Measurements from ENCODE around the gene VPS18. TPM values are rescaled to one million over a fixed set of nuclear protein-coding genes. Genes with fewer than 3 reads are reported as not detected.
A peak's percentile ranks its signal among the peaks of the same experiment; 100 is the strongest.

VPS18 gene
- total and polyA plus RNA-seq, 4 donors = 16.1 to 31.5 (median 21.1) TPM

DNA sequence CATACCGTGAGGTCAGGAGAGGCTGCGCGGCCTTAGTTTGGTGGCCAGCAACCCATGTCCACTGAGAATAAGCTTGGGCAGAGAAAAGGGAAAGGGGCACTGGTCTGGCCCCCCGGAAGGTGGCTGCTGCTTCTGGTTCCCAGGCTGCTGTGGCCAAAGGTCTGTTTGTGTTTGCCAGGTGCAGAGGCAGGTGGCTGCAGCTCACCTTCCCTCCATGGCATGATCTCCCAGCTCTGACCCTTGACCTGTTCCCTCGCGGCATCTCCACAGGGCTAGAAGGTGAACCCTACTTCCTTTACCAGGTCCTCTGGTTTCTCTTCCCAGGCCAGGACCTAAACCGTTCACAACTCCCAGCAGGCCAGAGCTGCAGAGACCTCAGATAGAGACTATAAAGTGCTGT is 13.8 kb downstream of the VPS18 start:
- DNase-seq (no peak), ATAC-seq (ENCODE audit: insufficient read depth, low FRiP score) (no peak)
- Histone ChIP-seq H3K4me3 (no peak overlapping the region), H3K36me3 (ENCODE audit: control insufficient read depth in 4 of 4, insufficient read depth in 4 of 4, low read length in 4 of 4) (peaks cover 6 to 12% (median 7%) of the 10 kb centered on the region in 4 donors), H3K27ac (ENCODE audit: low read depth in 1 of 2, low read length in 1 of 2) (peak overlapping the region in 1 of 2 donors; percentile 97), H3K27me3 (ENCODE audit: control insufficient read depth in 3 of 3, insufficient read depth in 3 of 3, low read length in 2 of 3) (no peaks in the 10 kb centered on the region), H3K4me1 (ENCODE audit: control insufficient read depth in 5 of 5, insufficient read depth in 5 of 5, low read length in 5 of 5) (peaks cover 4 to 47% (median 39%) of the 10 kb centered on the region in 5 donors), H3K9me3 (ENCODE audit: control insufficient read depth in 4 of 4, insufficient read depth in 3 of 4, low read length in 3 of 4) (no peaks in the 10 kb centered on the region), H3K9ac (ENCODE audit: insufficient read depth in 1 of 2, low read length in 2 of 2) (no peak overlapping the region)
- TF ChIP-seq CTCF (IDR thresholded peaks at IDR 0.05; ENCODE audit: control extremely low read depth, extremely low read depth) = no peak
- WGBS, 2 donors = 84 to 89% methylated on average over 7 of the region's 7 CpGs

DNA sequence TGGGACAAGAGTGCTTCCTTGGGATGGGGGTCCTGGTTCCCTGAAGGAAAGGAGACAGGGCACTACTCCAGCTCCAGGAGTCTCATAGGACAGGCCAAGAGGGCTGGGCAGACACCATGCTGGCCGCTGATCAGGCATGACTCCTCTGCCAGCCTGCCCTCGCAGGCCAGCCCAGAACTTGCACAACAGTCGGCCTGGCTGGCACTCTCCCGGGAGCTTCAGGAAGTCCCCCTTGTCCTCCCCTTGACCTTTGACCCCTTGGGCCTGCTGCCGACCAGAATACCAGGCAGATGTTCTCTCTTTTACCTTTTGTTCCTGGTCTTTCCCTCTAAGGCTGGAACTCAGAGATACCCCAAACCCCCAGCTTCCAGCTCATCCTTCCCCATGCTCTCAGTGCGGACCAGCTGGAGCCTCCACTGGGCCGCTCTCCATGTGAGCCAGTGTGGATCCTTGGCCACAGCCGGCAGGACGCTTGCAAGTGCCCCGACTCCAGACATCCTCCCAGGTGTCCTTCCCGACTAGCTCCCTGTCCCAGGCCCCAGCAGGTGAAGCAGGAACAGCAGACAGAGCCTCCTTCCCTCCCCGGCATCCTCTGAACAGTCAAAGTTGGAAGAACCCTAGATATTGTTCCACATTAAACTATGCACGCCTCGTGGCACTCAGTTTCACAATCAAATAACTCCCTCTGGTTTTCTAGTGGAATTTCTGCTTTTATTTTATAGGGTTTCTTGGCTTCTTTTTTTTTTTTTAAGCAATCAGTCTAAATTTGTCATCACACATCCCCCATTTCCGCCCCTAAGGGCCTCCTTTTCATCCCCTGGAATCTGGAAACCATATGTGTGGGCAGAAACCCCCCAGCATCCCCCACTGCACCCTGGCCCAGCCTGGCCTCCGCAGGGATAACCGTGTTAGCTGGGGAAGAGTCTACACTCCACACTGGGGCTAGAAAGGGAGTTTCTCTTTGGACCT is 15.7 kb downstream of the VPS18 start:
- Histone ChIP-seq H3K36me3 (ENCODE audit: control insufficient read depth in 4 of 4, insufficient read depth in 4 of 4, low read length in 4 of 4) (no peaks in the 10 kb centered on the region), H3K27ac (ENCODE audit: low read depth in 1 of 2, low read length in 1 of 2) (peak overlapping the region in 1 of 2 donors; percentile 38), H3K9me3 (ENCODE audit: control insufficient read depth in 4 of 4, insufficient read depth in 3 of 4, low read length in 3 of 4) (no peaks in the 10 kb centered on the region), H3K4me3 (no peak overlapping the region), H3K4me1 (ENCODE audit: control insufficient read depth in 5 of 5, insufficient read depth in 5 of 5, low read length in 5 of 5) (peaks cover 4 to 49% (median 39%) of the 10 kb centered on the region in 5 donors), H3K27me3 (ENCODE audit: control insufficient read depth in 3 of 3, insufficient read depth in 3 of 3, low read length in 2 of 3) (no peaks in the 10 kb centered on the region), H3K9ac (ENCODE audit: insufficient read depth in 1 of 2, low read length in 2 of 2) (no peak overlapping the region)
- TF ChIP-seq CTCF (IDR thresholded peaks at IDR 0.05; ENCODE audit: control extremely low read depth, extremely low read depth) = no peak
- DNase-seq (peak in 1 of 3 donors; percentile 49), ATAC-seq (ENCODE audit: insufficient read depth, low FRiP score) (no peak)
- WGBS, 2 donors = 50% methylated on average over 17 of the region's 17 CpGs

- H3K4me3 ChIP-seq = no peak overlapping the region
- no peaks in the 10 kb centered on the region for H3K9me3 ChIP-seq (ENCODE audit: control insufficient read depth in 4 of 4, insufficient read depth in 3 of 4, low read length in 3 of 4)
- H3K27ac ChIP-seq (ENCODE audit: low read depth in 1 of 2, low read length in 1 of 2) = peak overlapping the region in 1 of 2 donors; percentile 40
- H3K9ac ChIP-seq (ENCODE audit: insufficient read depth in 1 of 2, low read length in 2 of 2) = no peak overlapping the region
- ATAC-seq (ENCODE audit: insufficient read depth, low FRiP score) = no peak
- H3K36me3 ChIP-seq (ENCODE audit: control insufficient read depth in 4 of 4, insufficient read depth in 4 of 4, low read length in 4 of 4) = no peaks in the 10 kb centered on the region
- TF ChIP-seq CTCF (IDR thresholded peaks at IDR 0.05; ENCODE audit: control extremely low read depth, extremely low read depth) = no peak
- H3K27me3 ChIP-seq (ENCODE audit: control insufficient read depth in 3 of 3, insufficient read depth in 3 of 3, low read length in 2 of 3) = no peaks in the 10 kb centered on the region
- WGBS, 2 donors = 44 to 50% methylated on average over 7 of the region's 7 CpGs
- DNase-seq = peak; percentile 81 to 83 (median 83)
- H3K4me1 ChIP-seq (ENCODE audit: control insufficient read depth in 5 of 5, insufficient read depth in 5 of 5, low read length in 5 of 5) = peaks cover 0 to 46% (median 37%) of the 10 kb centered on the region in 5 donors
These were observed 16.9 kb downstream of the VPS18 start for GRCh38 chr15:40911141-40911540.

All from lung (tissue), 12 donors.